Loucy (cell line): Measurements from ENCODE around the gene CDH12.

Experiments
- H2AFZ ChIP-seq: fragments of 200-600 bp; sonication (generic); 2 replicates; pipeline ENCODE4 v1.6.0; 2016; ENCODE audit warnings: antibody characterized with exemption, mild to moderate bottlenecking, low read length, moderate library complexity
- H3F3A ChIP-seq: fragments of 200-600 bp; 2 replicates; pipeline ENCODE4 v1.6.0; 2016; ENCODE audit warnings: antibody characterized with exemption, low read depth, mild to moderate bottlenecking
- H3K27me3 ChIP-seq: fragments of 200-600 bp; sonication (generic); 2 replicates; pipeline ENCODE4 v1.6.1; 2014; ENCODE audit warnings: low read length, mild to moderate bottlenecking; ENCODE audit not compliant: insufficient read depth, poor library complexity, severe bottlenecking
- H3K36me3 ChIP-seq: fragments of 200-600 bp; sonication (generic); 2 replicates; pipeline ENCODE4 v1.6.1; 2016; ENCODE audit warnings: low read length; ENCODE audit not compliant: insufficient read depth
- H3K4me1 ChIP-seq: fragments of 200-600 bp; sonication (generic); 2 replicates; pipeline ENCODE4 v1.5.1; 2014; ENCODE audit warnings: low read length, mild to moderate bottlenecking; ENCODE audit not compliant: insufficient read depth, poor library complexity, severe bottlenecking
- H3K4me2 ChIP-seq: fragments of 200-600 bp; sonication (generic); 2 replicates; pipeline ENCODE4 v1.6.0; 2014; ENCODE audit warnings: antibody characterized with exemption, low read length, low read depth, mild to moderate bottlenecking; ENCODE audit not compliant: poor library complexity, severe bottlenecking
- H3K4me3 ChIP-seq: fragments of 200-600 bp; sonication (generic); 2 replicates; pipeline ENCODE4 v1.5.1; 2014; ENCODE audit warnings: low read length, mild to moderate bottlenecking, mixed read lengths; ENCODE audit not compliant: poor library complexity, severe bottlenecking
- H3K79me2 ChIP-seq: fragments of 200-600 bp; sonication (generic); 2 replicates; pipeline ENCODE4 v1.6.1; 2014; ENCODE audit warnings: low read length; ENCODE audit not compliant: insufficient read depth
- H3K9ac ChIP-seq: fragments of 200-600 bp; sonication (generic); 2 replicates; pipeline ENCODE4 v1.6.0; 2014; ENCODE audit warnings: mild to moderate bottlenecking, low read depth, low read length, moderate library complexity; ENCODE audit not compliant: poor library complexity, severe bottlenecking
- H3K9me2 ChIP-seq: fragments of 200-600 bp; sonication (generic); replicated peaks from 2 replicates; pipeline ENCODE4 v1.6.1; 2016; ENCODE audit warnings: low read depth, low read length, mixed read lengths
- H3K9me3 ChIP-seq: fragments of 200-600 bp; sonication (generic); 2 replicates; pipeline ENCODE4 v1.6.1; 2014; ENCODE audit warnings: mild to moderate bottlenecking, antibody characterized with exemption, low read length, low read depth; ENCODE audit not compliant: insufficient read depth
- H4K20me1 ChIP-seq: fragments of 200-600 bp; sonication (generic); 2 replicates; pipeline ENCODE4 v1.6.0; 2014; ENCODE audit warnings: antibody characterized with exemption, low read length, mild to moderate bottlenecking; ENCODE audit not compliant: insufficient read depth, poor library complexity, severe bottlenecking
- EZH2phosphoT487 ChIP-seq: fragments of 200-600 bp; IDR thresholded peaks from 2 replicates; pipeline ENCODE4 v1.6.1; 2018; ENCODE audit warnings: antibody characterized with exemption, mild to moderate bottlenecking, moderate library complexity, borderline replicate concordance
- TF ChIP-seq, protein P1 (sequence below): fragments of 200-600 bp; sonication (generic); conservative IDR thresholded peaks from 2 replicates; pipeline ENCODE4 v1.5.1; 2014; ENCODE audit warnings: mild to moderate bottlenecking, antibody characterized with exemption, low read length

The CDH12 gene

DNA sequence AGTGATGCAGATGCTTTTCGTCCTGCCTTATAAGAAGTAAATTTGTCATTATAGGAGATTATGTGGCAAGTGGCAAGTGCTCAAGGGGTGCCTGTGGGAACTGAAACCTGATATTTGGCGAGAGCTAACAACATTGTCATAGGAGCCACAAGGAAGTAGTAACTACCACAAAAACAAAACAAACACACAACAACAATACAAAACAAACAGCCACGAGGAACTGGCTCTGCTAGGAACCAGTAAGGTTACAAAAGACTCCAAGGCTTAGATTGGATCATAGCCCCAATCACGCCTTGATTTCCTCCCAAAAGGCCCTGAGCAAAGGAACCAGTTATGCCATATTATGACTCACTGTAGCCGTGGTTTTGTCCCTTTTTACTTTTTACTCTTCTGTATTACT is 1045.2 kb downstream of the CDH12 start:
- TF ChIP-seq, protein P1, sequence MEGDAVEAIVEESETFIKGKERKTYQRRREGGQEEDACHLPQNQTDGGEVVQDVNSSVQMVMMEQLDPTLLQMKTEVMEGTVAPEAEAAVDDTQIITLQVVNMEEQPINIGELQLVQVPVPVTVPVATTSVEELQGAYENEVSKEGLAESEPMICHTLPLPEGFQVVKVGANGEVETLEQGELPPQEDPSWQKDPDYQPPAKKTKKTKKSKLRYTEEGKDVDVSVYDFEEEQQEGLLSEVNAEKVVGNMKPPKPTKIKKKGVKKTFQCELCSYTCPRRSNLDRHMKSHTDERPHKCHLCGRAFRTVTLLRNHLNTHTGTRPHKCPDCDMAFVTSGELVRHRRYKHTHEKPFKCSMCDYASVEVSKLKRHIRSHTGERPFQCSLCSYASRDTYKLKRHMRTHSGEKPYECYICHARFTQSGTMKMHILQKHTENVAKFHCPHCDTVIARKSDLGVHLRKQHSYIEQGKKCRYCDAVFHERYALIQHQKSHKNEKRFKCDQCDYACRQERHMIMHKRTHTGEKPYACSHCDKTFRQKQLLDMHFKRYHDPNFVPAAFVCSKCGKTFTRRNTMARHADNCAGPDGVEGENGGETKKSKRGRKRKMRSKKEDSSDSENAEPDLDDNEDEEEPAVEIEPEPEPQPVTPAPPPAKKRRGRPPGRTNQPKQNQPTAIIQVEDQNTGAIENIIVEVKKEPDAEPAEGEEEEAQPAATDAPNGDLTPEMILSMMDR: no peak
- H3F3A ChIP-seq: no peaks in the 10 kb centered on the region
- H3K4me1 ChIP-seq: no peaks in the 10 kb centered on the region
- no peaks in the 10 kb centered on the region for H3K9me2 ChIP-seq
- no peak overlapping the region for H2AFZ ChIP-seq
- no peak overlapping the region for H3K4me3 ChIP-seq
- H4K20me1 ChIP-seq: no peaks in the 10 kb centered on the region
- no peaks in the 10 kb centered on the region for H3K79me2 ChIP-seq
- H3K36me3 ChIP-seq: no peaks in the 10 kb centered on the region
- H3K9me3 ChIP-seq: no peaks in the 10 kb centered on the region
- no peak overlapping the region for H3K4me2 ChIP-seq
- no peaks in the 10 kb centered on the region for H3K27me3 ChIP-seq
- no peak overlapping the region for H3K9ac ChIP-seq

DNA sequence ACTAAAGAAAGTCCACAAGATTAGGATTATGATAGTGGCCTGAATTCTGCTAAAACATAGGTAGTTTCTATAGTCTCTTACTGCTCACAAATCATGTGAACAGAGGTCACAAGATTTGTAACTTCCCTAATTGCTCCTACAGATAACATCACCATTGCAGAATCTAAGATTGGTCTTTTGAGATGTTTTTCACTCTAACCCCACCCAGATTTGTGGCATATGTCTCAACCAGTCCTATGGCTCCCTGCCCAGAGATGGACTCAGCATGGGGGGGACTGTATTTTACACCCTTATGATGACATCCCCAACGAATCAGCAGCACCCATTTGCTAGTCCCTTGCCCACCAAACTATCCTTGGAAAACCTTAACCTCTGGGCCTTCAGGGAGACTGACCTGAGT is 1046.2 kb downstream of the CDH12 start:
- no peak overlapping the region for H3K4me2 ChIP-seq

DNA sequence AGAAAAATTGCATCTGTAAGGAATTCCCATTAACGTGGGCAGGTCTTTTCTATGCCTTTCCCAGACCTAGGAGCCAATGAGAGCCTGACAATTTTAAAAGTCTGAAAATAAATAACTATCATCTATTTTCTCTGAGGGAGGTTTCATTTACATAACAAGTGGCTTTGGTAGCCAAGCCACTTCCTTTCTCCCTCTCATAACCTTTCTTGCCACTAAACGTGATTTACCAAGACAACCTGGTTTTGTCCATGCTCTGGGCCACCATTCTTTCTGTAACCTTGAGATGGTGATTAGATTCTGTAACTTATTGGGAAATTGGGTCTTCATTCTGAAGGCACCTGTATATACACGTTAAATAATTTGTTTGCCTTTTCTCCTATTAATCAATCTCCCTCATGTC is 1046.9 kb downstream of the CDH12 start:
- no peaks in the 10 kb centered on the region for H3K9me3 ChIP-seq
- no peaks in the 10 kb centered on the region for H3F3A ChIP-seq
- H3K79me2 ChIP-seq: no peaks in the 10 kb centered on the region
- H3K27me3 ChIP-seq: no peaks in the 10 kb centered on the region
- H3K9me2 ChIP-seq: no peaks in the 10 kb centered on the region
- no peak overlapping the region for H3K4me2 ChIP-seq
- H3K9ac ChIP-seq: no peak overlapping the region
- TF ChIP-seq EZH2phosphoT487: no peak
- TF ChIP-seq, protein P1: no peak
- H4K20me1 ChIP-seq: no peaks in the 10 kb centered on the region
- no peak overlapping the region for H2AFZ ChIP-seq
- H3K4me3 ChIP-seq: no peak overlapping the region
- no peaks in the 10 kb centered on the region for H3K4me1 ChIP-seq
- H3K36me3 ChIP-seq: no peaks in the 10 kb centered on the region

More for the DNA sequence above, 1046.2 kb downstream of the CDH12 start:
- Histone ChIP-seq H3F3A (no peaks in the 10 kb centered on the region), H3K79me2 (no peaks in the 10 kb centered on the region), H3K4me3 (no peak overlapping the region), H3K4me1 (no peaks in the 10 kb centered on the region), H3K27me3 (no peaks in the 10 kb centered on the region), H2AFZ (no peak overlapping the region), H3K9me2 (no peaks in the 10 kb centered on the region), H3K36me3 (no peaks in the 10 kb centered on the region), H3K9me3 (no peaks in the 10 kb centered on the region), H3K9ac (no peak overlapping the region), H4K20me1 (no peaks in the 10 kb centered on the region)
- TF ChIP-seq EZH2phosphoT487: no peak
- TF ChIP-seq, protein P1: no peak
